Endodermal cell (in vitro differentiated cells): ENCODE data around the gene FDXR. TPM values are rescaled to one million over a fixed set of nuclear protein-coding genes. Genes with fewer than 3 reads are reported as not detected.

Experiments used
- DNase-seq: peaks from one replicate; pipeline ENCODE4 v3.0.0-alpha.2; 2017
- H3K27ac ChIP-seq: 2 replicates; pipeline ENCODE4 v1.5.1; 2013; ENCODE audit warnings: mild to moderate bottlenecking, low read depth, low read length, moderate library complexity
- H3K27me3 ChIP-seq: 2 replicates; pipeline ENCODE4 v1.6.1; 2013; ENCODE audit warnings: mild to moderate bottlenecking, low read length, moderate library complexity; ENCODE audit not compliant: insufficient read depth, control insufficient read depth, poor library complexity, severe bottlenecking
- H3K36me3 ChIP-seq: 2 replicates; pipeline ENCODE4 v1.7.0; 2013; ENCODE audit warnings: mild to moderate bottlenecking, low read length, moderate library complexity; ENCODE audit not compliant: control insufficient read depth, insufficient read depth
- H3K4me1 ChIP-seq: one replicate; pipeline ENCODE4 v1.7.0; 2013; ENCODE audit warnings: low read length; ENCODE audit not compliant: control insufficient read depth, insufficient read depth
- H3K4me3 ChIP-seq: 2 replicates; pipeline ENCODE4 v1.5.1; 2013; ENCODE audit warnings: mild to moderate bottlenecking, low read length, moderate library complexity
- H3K9ac ChIP-seq: 2 replicates; pipeline ENCODE4 v1.6.1; 2013; ENCODE audit warnings: mild to moderate bottlenecking, low read length, moderate library complexity; ENCODE audit not compliant: poor library complexity, severe bottlenecking; ENCODE audit errors: extremely low read depth
- H3K9me3 ChIP-seq: 2 replicates; pipeline ENCODE4 v1.6.1; 2013; ENCODE audit warnings: mild to moderate bottlenecking, low read length, moderate library complexity; ENCODE audit not compliant: control insufficient read depth
- H3K27ac Mint-ChIP-seq: 2 replicates; pipeline ENCODE4 v1.8.0; 2020; ENCODE audit warnings: mixed read lengths
- H3K27me3 Mint-ChIP-seq: 2 replicates; pipeline ENCODE4 v1.8.0; 2021; ENCODE audit warnings: mild to moderate bottlenecking, mixed read lengths; ENCODE audit not compliant: insufficient read depth
- H3K36me3 Mint-ChIP-seq: 2 replicates; pipeline ENCODE4 v1.8.0; 2020; ENCODE audit warnings: low read depth, mixed read lengths
- H3K4me1 Mint-ChIP-seq: 2 replicates; pipeline ENCODE4 v1.8.0; 2020; ENCODE audit warnings: mixed read lengths
- H3K4me3 Mint-ChIP-seq: 2 replicates; pipeline ENCODE4 v1.8.0; 2020; ENCODE audit warnings: mild to moderate bottlenecking, moderate library complexity, mixed read lengths
- H3K9me3 Mint-ChIP-seq: 2 replicates; pipeline ENCODE4 v1.8.0; 2020; ENCODE audit warnings: mild to moderate bottlenecking, mixed read lengths
- WGBS, 2 experiments: methylation state at CpG; one replicate each; pipeline versions ENCODE4 v1.1.5 to v1.1.7; 2013; ENCODE audit warnings: missing lambda C conversion rate in 2 of 2, mixed read lengths in 1 of 2; ENCODE audit not compliant: insufficient coverage in 1 of 2, insufficient read length in 1 of 2; 5-methylcytosine and 5-hydroxymethylcytosine counted together
- total RNA-seq, 2 donors: library from RNA; stranded (reverse); fragmentation: NEBNext Ultra II Directional in 1 of 2; extraction: Animal tissue kit (Norgen Biotek cat#: 25700) in 1 of 2; gene quantifications; 2 replicates in 1 of 2; 3 replicates in 1 of 2; pipeline ENCODE4 v1.2.1, GENCODE V29; 2021
- TF ChIP-seq, protein P1 (sequence below): fragments of 200-600 bp; sonication (generic); conservative IDR thresholded peaks from 2 replicates; pipeline ENCODE4 v1.5.0; 2021; ENCODE audit warnings: antibody characterized with exemption, mild to moderate bottlenecking

Gene FDXR
- total RNA-seq, 2 donors from 2014 or later: 17.3 to 19.4 TPM

DNA sequence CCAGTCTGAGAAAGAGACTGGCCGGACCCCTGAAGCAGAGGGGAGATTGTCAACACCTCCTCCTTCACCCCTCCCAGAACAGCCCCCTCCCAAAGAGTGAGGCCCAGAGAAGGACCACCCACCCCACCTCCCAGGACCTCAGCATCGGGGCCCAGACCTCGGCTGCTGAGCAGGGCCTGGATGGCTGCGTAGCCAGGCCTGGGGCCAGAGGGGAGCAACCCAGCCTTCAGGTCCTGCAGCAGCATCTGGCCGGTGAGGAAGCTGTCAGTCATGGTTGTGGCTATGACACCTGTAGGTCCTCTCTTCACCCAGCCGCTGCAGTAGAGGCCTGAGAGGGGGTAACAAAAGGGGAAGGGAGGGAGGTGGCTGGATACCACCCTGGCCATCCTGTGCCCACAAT is 9.9 kb downstream of the FDXR start:
- Histone ChIP-seq H3K27ac (no peak overlapping the region), H3K36me3 (peaks cover 14% of the 10 kb centered on the region), H3K27me3 (peaks cover 43% of the 10 kb centered on the region), H3K4me1 (no peaks in the 10 kb centered on the region), H3K9me3 (no peaks in the 10 kb centered on the region), H3K9ac (no peak overlapping the region), H3K4me3 (no peak overlapping the region)
- DNase-seq: no peak
- WGBS, 2 experiments: 82 to 100% methylated on average over 1 to 6 of the region's 6 CpGs
- H3K27me3 Mint-ChIP-seq: peaks cover 40% of the 10 kb centered on the region
- H3K4me3 Mint-ChIP-seq: no peak overlapping the region
- peaks cover 6% of the 10 kb centered on the region for H3K36me3 Mint-ChIP-seq
- H3K27ac Mint-ChIP-seq: no peak overlapping the region
- peaks cover 1% of the 10 kb centered on the region for H3K4me1 Mint-ChIP-seq
- no peaks in the 10 kb centered on the region for H3K9me3 Mint-ChIP-seq
- TF ChIP-seq, protein P1, sequence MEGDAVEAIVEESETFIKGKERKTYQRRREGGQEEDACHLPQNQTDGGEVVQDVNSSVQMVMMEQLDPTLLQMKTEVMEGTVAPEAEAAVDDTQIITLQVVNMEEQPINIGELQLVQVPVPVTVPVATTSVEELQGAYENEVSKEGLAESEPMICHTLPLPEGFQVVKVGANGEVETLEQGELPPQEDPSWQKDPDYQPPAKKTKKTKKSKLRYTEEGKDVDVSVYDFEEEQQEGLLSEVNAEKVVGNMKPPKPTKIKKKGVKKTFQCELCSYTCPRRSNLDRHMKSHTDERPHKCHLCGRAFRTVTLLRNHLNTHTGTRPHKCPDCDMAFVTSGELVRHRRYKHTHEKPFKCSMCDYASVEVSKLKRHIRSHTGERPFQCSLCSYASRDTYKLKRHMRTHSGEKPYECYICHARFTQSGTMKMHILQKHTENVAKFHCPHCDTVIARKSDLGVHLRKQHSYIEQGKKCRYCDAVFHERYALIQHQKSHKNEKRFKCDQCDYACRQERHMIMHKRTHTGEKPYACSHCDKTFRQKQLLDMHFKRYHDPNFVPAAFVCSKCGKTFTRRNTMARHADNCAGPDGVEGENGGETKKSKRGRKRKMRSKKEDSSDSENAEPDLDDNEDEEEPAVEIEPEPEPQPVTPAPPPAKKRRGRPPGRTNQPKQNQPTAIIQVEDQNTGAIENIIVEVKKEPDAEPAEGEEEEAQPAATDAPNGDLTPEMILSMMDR: no peak

DNA sequence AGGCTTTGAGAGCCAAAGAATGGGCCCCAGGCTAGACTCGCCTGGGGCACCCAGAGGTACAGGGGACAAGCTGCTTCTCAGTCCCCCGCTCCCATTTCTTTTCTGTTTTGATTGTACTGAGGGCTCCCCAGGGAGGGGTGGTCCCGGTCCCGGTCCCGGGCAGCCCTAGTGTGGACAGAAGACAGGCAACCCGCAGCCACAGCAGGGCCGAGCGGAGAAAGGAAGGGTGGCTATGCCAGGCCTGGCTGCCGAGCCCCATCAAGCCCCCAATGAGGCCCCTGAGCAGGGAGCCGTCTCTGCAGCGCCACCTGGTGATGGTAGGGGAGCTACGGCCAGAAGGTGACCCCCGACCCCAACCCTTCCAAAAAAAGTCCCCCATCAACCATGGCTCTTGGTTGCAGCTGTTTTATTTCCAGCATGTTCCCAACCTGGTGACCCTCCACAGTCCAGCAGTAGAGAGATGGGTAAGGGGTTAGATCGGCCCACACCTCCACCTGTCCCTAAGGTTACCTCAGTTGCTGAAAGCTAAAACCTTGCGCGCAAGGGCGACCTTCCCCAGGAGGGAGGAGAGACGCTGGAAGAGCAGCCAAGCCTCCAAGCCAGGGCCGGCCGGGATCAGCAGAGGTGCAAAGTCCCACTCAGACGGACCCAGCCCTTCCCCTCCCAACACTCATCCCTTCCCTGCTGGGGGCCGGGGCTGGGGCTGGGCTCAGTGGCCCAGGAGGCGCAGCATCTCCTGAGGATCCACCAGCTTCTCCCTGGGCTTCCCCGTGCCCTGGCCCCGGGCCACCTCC is 10.5 kb downstream of the FDXR start:
- Mint-ChIP-seq H3K4me3 (peak overlapping the region; percentile 31), H3K27ac (no peak overlapping the region), H3K27me3 (peaks cover 46% of the 10 kb centered on the region), H3K36me3 (peaks cover 6% of the 10 kb centered on the region), H3K9me3 (no peaks in the 10 kb centered on the region), H3K4me1 (peaks cover 1% of the 10 kb centered on the region)
- H3K4me3 ChIP-seq: no peak overlapping the region
- WGBS, 2 experiments: 52 to 55% methylated on average over 12 to 25 of the region's 25 CpGs
- H3K4me1 ChIP-seq: no peaks in the 10 kb centered on the region
- H3K27ac ChIP-seq: no peak overlapping the region
- H3K9me3 ChIP-seq: no peaks in the 10 kb centered on the region
- no peak overlapping the region for H3K9ac ChIP-seq
- peaks cover 49% of the 10 kb centered on the region for H3K27me3 ChIP-seq
- DNase-seq: peak; percentile 98
- peaks cover 14% of the 10 kb centered on the region for H3K36me3 ChIP-seq
- TF ChIP-seq, protein P1: peak; percentile 93

DNA sequence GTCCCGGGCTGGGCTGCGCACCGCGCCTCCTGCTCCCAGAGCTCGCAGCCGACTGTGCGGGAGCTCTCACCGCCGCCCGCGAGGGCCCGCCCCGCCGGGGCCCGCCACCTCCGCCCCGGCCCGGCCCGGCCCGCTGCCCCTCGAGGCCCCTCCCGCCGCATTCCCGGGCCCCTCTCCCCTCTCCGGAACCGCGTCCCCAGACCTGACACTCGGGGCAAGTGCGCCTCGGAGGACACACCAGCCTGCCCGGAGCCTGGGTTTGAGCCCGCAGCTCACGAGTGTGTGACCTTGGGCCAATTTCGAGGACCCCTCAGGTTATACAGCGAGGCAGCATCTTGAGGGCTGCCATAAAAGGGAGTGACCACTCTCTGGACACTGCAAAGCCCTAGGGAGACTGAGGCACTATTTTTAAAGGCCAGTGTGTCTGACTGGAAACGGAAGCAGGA is 11.1 kb downstream of the FDXR start:
- WGBS, 2 experiments: 9 to 12% methylated on average over 25 to 36 of the region's 36 CpGs
- peak; percentile 76 for DNase-seq
- peaks cover 53% of the 10 kb centered on the region for H3K27me3 Mint-ChIP-seq

More for the DNA sequence above, 11.1 kb downstream of the FDXR start:
- peaks cover 55% of the 10 kb centered on the region for H3K27me3 ChIP-seq
- no peaks in the 10 kb centered on the region for H3K9me3 Mint-ChIP-seq
- peaks cover 14% of the 10 kb centered on the region for H3K36me3 ChIP-seq
- H3K4me3 ChIP-seq: no peak overlapping the region
- H3K9me3 ChIP-seq: no peaks in the 10 kb centered on the region
- no peak overlapping the region for H3K27ac Mint-ChIP-seq
- H3K9ac ChIP-seq: no peak overlapping the region
- no peak overlapping the region for H3K27ac ChIP-seq
- peak overlapping the region; percentile 31 for H3K4me3 Mint-ChIP-seq
- H3K4me1 ChIP-seq: no peaks in the 10 kb centered on the region
- peaks cover 6% of the 10 kb centered on the region for H3K36me3 Mint-ChIP-seq
- H3K4me1 Mint-ChIP-seq: peaks cover 1% of the 10 kb centered on the region
- TF ChIP-seq, protein P1: no peak
